Astrocyte (in vitro differentiated cells and primary cell): Measurements from ENCODE around the gene APOA4.

ENCODE experiments used
- CTCF ChIP-seq: IDR thresholded peaks from 2 replicates; pipeline ENCODE4 v1.5.1; 2011; ENCODE audit warnings: low read depth, mild to moderate bottlenecking, inconsistent platforms, low read length, moderate library complexity; ENCODE audit not compliant: insufficient read depth
- EZH2 ChIP-seq: IDR thresholded peaks from 2 replicates; pipeline ENCODE4 v1.6.1; 2012; ENCODE audit warnings: mild to moderate bottlenecking, low read length, inconsistent platforms; ENCODE audit not compliant: insufficient read depth

GRCh38 chr11:116835042-116835772 lies 12.1 kb upstream of the APOA4 start:
- TF ChIP-seq CTCF (no peak), EZH2 (no peak)
